ENCODE results near the gene ACP2.
"Not testable (repeated sequence)": the region's sequence is repeated elsewhere in the genome, so short reads cannot be mapped to it uniquely, and the experiment has no call there.

- TF ChIP-seq CTCF (conservative IDR thresholded peaks at IDR 0.05 in 1 of 2, IDR thresholded peaks at IDR 0.05 in 1 of 2; ENCODE audit: extremely low read depth in 1 of 2, insufficient read depth in 1 of 2, low read depth in 1 of 2, low read length in 2 of 2); EZH2 (IDR thresholded peaks at IDR 0.05; ENCODE audit: borderline replicate concordance, low read length): not testable (repeated sequence)
These were observed 40.5 kb downstream of the ACP2 start for GRCh38 chr11:47208008-47208552.
